ENCODE results near the gene C15orf62.

- TF ChIP-seq CTCF (IDR thresholded peaks at IDR 0.05) (no peak), POLR2A (IDR thresholded peaks at IDR 0.05) (no peak)
These were observed at the start of gene C15orf62 for GRCh38 chr15:40769274-40770146.

All from heart left ventricle (tissue), 13 donors.